ENCODE results near the gene LRRC4.

The LRRC4 gene

GRCh38 chr7:127979728-127980126, 51.5 kb downstream of the LRRC4 start:
- no peak for FAIRE-seq
- no peak for DNase-seq (ENCODE audit: low spot score)

- no peak for FAIRE-seq
Observed at GRCh38 chr7:127979113-127979727, 52.0 kb downstream of the LRRC4 start.

GRCh38 chr7:127978421-127978820, 52.8 kb downstream of the LRRC4 start:
- no peak for FAIRE-seq

More at GRCh38 chr7:127979113-127979727, 52.0 kb downstream of the LRRC4 start:
- DNase-seq (ENCODE audit: low spot score) = no peak

More at GRCh38 chr7:127978421-127978820, 52.8 kb downstream of the LRRC4 start:
- DNase-seq (ENCODE audit: low spot score) = no peak

All from RCC 7860 (cell line).